ENCODE data around the gene ENO2.

Gene ENO2

GRCh38 chr12:6950811-6951540 is 36.6 kb downstream of the ENO2 start, which contains the start of gene PTPN6:
Gene PTPN6, plus strand, starts transcription at chr12:6951356. Its CDS starts 157 bp downstream, at chr12:6951513.
- DNase-seq: peak; percentile 84

- no peak for DNase-seq
Measured at GRCh38 chr12:6951551-6952120, 37.3 kb downstream of the ENO2 start.

- DNase-seq: peak; percentile 76
Measured at GRCh38 chr12:6952121-6952862, 37.9 kb downstream of the ENO2 start.

GRCh38 chr12:6952863-6953441 is 38.6 kb downstream of the ENO2 start:
- DNase-seq: peak; percentile 77

GRCh38 chr12:6953442-6954315 is 39.3 kb downstream of the ENO2 start:
- DNase-seq: peak; percentile 94

- DNase-seq: no peak
Measured at GRCh38 chr12:6954316-6955107, 40.1 kb downstream of the ENO2 start.

- no peak for DNase-seq
Measured at GRCh38 chr12:6955108-6956020, 41.0 kb downstream of the ENO2 start.

- peak; percentile 69 for DNase-seq
Measured at GRCh38 chr12:6956021-6956727, 41.8 kb downstream of the ENO2 start.

GRCh38 chr12:6957151-6957701 is 42.8 kb downstream of the ENO2 start:
- DNase-seq: peak; percentile 67

- DNase-seq: peak; percentile 70
Measured at GRCh38 chr12:6957741-6958608, 43.6 kb downstream of the ENO2 start.

- DNase-seq: no peak
Measured at GRCh38 chr12:6958609-6959057, 44.3 kb downstream of the ENO2 start.

- peak; percentile 89 for DNase-seq
Measured at GRCh38 chr12:6959058-6959804, 44.9 kb downstream of the ENO2 start.

- DNase-seq: peak; percentile 63
Measured at GRCh38 chr12:6959805-6960592, 45.6 kb downstream of the ENO2 start.

GRCh38 chr12:6960593-6961277 is 46.4 kb downstream of the ENO2 start:
- DNase-seq: peak; percentile 71

- DNase-seq: peak; percentile 98
Measured at GRCh38 chr12:6961278-6961694, 46.9 kb downstream of the ENO2 start.

- peak; percentile 84 for DNase-seq
Measured at GRCh38 chr12:6961695-6962284, 47.4 kb downstream of the ENO2 start.

All from activated effector memory CD4-positive, alpha-beta T cell treated with anti-CD3 and anti-CD28 coated beads, Interleukin-2, amount 50 U/mL, for 16 hours (primary cell).